ENCODE data around the gene METTL25B. TPM values are rescaled to one million over a fixed set of nuclear protein-coding genes. Genes with fewer than 3 reads are reported as not detected.

Gene METTL25B
- total and polyA plus RNA-seq, 2 of the 4 experiments (the other 2 are of a cell fraction): 2.3 to 10.1 TPM

DNA sequence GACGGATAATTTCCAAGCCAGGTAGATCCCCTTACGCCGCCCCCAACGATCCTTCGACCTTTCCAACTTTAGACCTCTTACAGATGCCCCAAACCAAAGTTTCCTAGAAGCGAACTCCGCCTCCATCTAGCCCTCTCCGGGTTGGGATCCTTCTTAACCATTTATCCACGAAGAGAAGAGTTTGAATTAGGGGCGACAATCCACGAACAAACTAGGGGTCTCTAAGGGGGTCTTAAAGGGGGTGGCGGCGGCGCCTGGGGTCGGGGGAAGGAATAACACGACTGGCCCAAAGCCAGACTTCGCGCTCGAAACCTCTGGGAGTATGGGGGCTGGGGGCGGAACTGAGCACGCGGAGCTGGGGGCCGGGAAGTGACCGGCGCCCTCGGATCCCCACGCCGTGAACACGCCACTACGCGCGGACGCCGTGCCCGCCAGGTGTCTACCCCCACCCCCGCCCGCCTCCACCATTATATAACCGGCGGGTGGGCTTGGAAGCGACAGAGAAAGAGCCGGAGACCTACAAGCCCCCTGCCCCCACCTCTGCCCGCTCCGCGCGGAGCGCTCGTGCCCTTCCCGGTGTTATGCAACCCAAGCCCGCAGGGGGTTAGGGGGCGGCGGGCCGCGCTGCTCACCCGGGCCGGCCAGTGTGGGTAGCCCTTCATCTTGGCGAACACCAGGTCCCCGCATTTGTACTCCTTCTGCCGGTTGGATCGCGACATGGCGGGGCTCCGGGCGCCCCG is 22.6 kb downstream of the METTL25B start (continued):
- TF ChIP-seq, protein P1, sequence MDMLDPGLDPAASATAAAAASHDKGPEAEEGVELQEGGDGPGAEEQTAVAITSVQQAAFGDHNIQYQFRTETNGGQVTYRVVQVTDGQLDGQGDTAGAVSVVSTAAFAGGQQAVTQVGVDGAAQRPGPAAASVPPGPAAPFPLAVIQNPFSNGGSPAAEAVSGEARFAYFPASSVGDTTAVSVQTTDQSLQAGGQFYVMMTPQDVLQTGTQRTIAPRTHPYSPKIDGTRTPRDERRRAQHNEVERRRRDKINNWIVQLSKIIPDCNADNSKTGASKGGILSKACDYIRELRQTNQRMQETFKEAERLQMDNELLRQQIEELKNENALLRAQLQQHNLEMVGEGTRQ (IDR thresholded peaks at IDR 0.05; ENCODE audit: low read depth, low read length): no peak
- TF ChIP-seq MAFK (IDR thresholded peaks at IDR 0.05; ENCODE audit: low read depth, low read length): no peak
- no peak for TF ChIP-seq FOS (IDR thresholded peaks at IDR 0.05; ENCODE audit: low read depth, low read length)
- peak; percentile 67; the same call in 1 of the 2 replicates for TF ChIP-seq MXI1 (IDR thresholded peaks at IDR 0.05; ENCODE audit: borderline replicate concordance, low read depth, low read length)
- TF ChIP-seq RCOR1 (IDR thresholded peaks at IDR 0.05; ENCODE audit: insufficient replicate concordance, low read length): no peak
- TF ChIP-seq BHLHE40 (IDR thresholded peaks at IDR 0.05; ENCODE audit: low read depth, low read length): peak; percentile 30; the same call in 1 of the 2 replicates

Measured in IMR-90 (cell line).